Mucosa of gallbladder (tissue), 1 donor: ENCODE measurements around the gene MEIS3. TPM values are rescaled to one million over a fixed set of nuclear protein-coding genes. Genes with fewer than 3 reads are reported as not detected.

ENCODE experiments used
- DNase-seq: peaks from one replicate; pipeline ENCODE4 v3.0.0-alpha.2; 2020; ENCODE audit warnings: low spot score
- total RNA-seq: library from RNA; stranded (reverse); gene quantifications from one replicate; pipeline ENCODE4 v1.2.1, GENCODE V29; 2021
- donor health status: DM: no; HTN: no; CAD: no.

The MEIS3 gene
- total RNA-seq, 1 donor from 2014 or later: 5.7 TPM

GRCh38 chr19:47362321-47362720 lies 57.0 kb downstream of the MEIS3 start:
- no peak for DNase-seq

DNA sequence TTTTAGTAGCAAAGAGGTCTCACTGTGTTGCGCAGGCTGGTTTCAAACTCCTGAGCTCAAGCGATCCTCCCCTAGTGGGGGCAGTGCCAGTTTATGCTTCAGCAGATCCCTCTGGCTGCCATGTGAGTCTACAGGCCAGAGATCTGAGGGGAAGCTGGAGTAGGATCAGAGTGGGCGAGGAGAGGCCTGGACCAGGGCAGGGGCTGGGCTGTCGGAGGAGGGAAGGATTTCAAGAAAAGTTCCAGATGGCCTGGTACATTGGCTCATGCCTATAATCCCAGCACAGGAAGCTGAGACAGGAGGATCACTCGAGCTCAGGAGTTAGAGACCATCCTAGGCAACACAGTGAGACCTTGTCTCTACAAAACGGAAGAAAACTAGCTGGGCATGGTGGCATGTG lies 60.4 kb downstream of the MEIS3 start:
- no peak for DNase-seq

- no peak for DNase-seq
Observed at GRCh38 chr19:47357788-47358680, 61.3 kb downstream of the MEIS3 start.

- DNase-seq: no peak
Observed at GRCh38 chr19:47356900-47357299, 62.4 kb downstream of the MEIS3 start.

- peak; percentile 47 for DNase-seq
Observed at GRCh38 chr19:47353307-47353712, 66.0 kb downstream of the MEIS3 start.

Other genes with a start within 250 kb of the MEIS3 start
- gene BBC3, start 188.3 kb downstream of the MEIS3 start, total RNA-seq: 11.2 TPM
- gene CCDC9, start 163.0 kb downstream of the MEIS3 start, total RNA-seq: 32.5 TPM
- gene INAFM1, start 144.6 kb downstream of the MEIS3 start, total RNA-seq: 33.5 TPM
- 18.7 TPM for gene C5AR1, start 109.7 kb downstream of the MEIS3 start, total RNA-seq
- gene C5AR2, start 87.4 kb downstream of the MEIS3 start, total RNA-seq: 1.6 TPM
- gene DHX34, start 70.2 kb downstream of the MEIS3 start, total RNA-seq: 19.1 TPM
- gene SLC8A2, start 52.4 kb upstream of the MEIS3 start, total RNA-seq: 5.1 TPM
- 16.3 TPM for gene KPTN, start 64.7 kb upstream of the MEIS3 start, total RNA-seq
- gene NAPA, start 95.5 kb upstream of the MEIS3 start, total RNA-seq: 155 TPM
- 1.2 TPM for gene ZNF541, start 153.6 kb upstream of the MEIS3 start, total RNA-seq
- gene BICRA, start 189.6 kb upstream of the MEIS3 start, total RNA-seq: 20.9 TPM